ENCODE data around the gene ST6GALNAC6. TPM values are rescaled to one million over a fixed set of nuclear protein-coding genes. Genes with fewer than 3 reads are reported as not detected.

The ST6GALNAC6 gene
- total and polyA plus RNA-seq, 2 donors (not counting 1 experiment from before 2014, with no cell fraction given), result 68.0 to 126 TPM

GRCh38 chr9:127873223-127873691, 26.1 kb downstream of the ST6GALNAC6 start:
- Histone ChIP-seq H3K4me3 (ENCODE audit: control extremely low read depth in 1 of 5, extremely low read depth in 1 of 5, insufficient read depth in 1 of 5, low read depth in 2 of 5, low read length in 4 of 5) (no peak overlapping the region), H3K9ac (ENCODE audit: low read length) (no peak overlapping the region), H3K27ac (ENCODE audit: low read length in 2 of 2) (no peak overlapping the region), H3K36me3 (replicated peaks in 1 of 2; ENCODE audit: control extremely low read depth in 1 of 2, control insufficient read depth in 1 of 2, extremely low read depth in 1 of 2, insufficient read depth in 2 of 2, low read length in 1 of 2) (no peaks in the 10 kb centered on the region), H3K4me1 (ENCODE audit: control insufficient read depth in 2 of 2, insufficient read depth in 2 of 2, low read length in 2 of 2) (peaks cover 14 to 20% of the 10 kb centered on the region in 2 donors), H2AFZ (ENCODE audit: insufficient read depth, low read depth, low read length, poor library complexity, severe bottlenecking) (no peak overlapping the region), H3K79me2 (ENCODE audit: control insufficient read depth, insufficient read depth, low read length) (peaks cover 4% of the 10 kb centered on the region), H4K20me1 (ENCODE audit: control insufficient read depth, insufficient read depth, low read length, poor library complexity, severe bottlenecking) (no peaks in the 10 kb centered on the region), H3K9me3 (ENCODE audit: control extremely low read depth in 1 of 3, control insufficient read depth in 2 of 3, insufficient read depth in 1 of 3, low read length in 2 of 3) (no peaks in the 10 kb centered on the region), H3K27me3 (replicated peaks in 1 of 4; ENCODE audit: control extremely low read depth in 1 of 4, control insufficient read depth in 3 of 4, insufficient read depth in 4 of 4, low read length in 3 of 4) (peaks cover 0 to 12% (median 3%) of the 10 kb centered on the region in 4 experiments), H3K4me2 (replicated peaks; ENCODE audit: low read depth, low read length, poor library complexity, severe bottlenecking) (no peak overlapping the region)
- DNase-seq (no peak), ATAC-seq (ENCODE audit: low read depth) (no peak)
- Mint-ChIP-seq H3K9me3 (ENCODE audit: insufficient read depth) (no peaks in the 10 kb centered on the region), H3K4me1 (peaks cover 12% of the 10 kb centered on the region), H3K4me3 (no peak overlapping the region), H3K27ac (no peak overlapping the region), H3K27me3 (no peaks in the 10 kb centered on the region)
- TF ChIP-seq CTCF (IDR thresholded peaks at IDR 0.05), result no peak
- no peak for TF ChIP-seq EZH2 (IDR thresholded peaks at IDR 0.05; ENCODE audit: borderline replicate concordance, insufficient read depth, low read depth, low read length, poor library complexity, severe bottlenecking)
- POLR2A ChIA-PET, result no interaction called here
- CTCF ChIA-PET, result interaction anchor here (0.6 to 13.7 kb wide), 4 partner anchors 10 to 385 kb away, joined by 3 to 237 read pairs (median 56); partner anchors contain the start of genes ST6GALNAC4 and TOR2A
- intact Hi-C loops (cut with micrococcal nuclease), result no loop called here
- WGBS (ENCODE audit: insufficient coverage), result 87% methylated on average over 18 of the region's 19 CpGs

GRCh38 chr9:127872369-127873222, 26.8 kb downstream of the ST6GALNAC6 start:
- Histone ChIP-seq H3K79me2 (ENCODE audit: control insufficient read depth, insufficient read depth, low read length) (peaks cover 4% of the 10 kb centered on the region), H4K20me1 (ENCODE audit: control insufficient read depth, insufficient read depth, low read length, poor library complexity, severe bottlenecking) (no peaks in the 10 kb centered on the region), H2AFZ (ENCODE audit: insufficient read depth, low read depth, low read length, poor library complexity, severe bottlenecking) (no peak overlapping the region), H3K27ac (ENCODE audit: low read length in 2 of 2) (no peak overlapping the region), H3K9me3 (ENCODE audit: control extremely low read depth in 1 of 3, control insufficient read depth in 2 of 3, insufficient read depth in 1 of 3, low read length in 2 of 3) (no peaks in the 10 kb centered on the region), H3K4me1 (ENCODE audit: control insufficient read depth in 2 of 2, insufficient read depth in 2 of 2, low read length in 2 of 2) (peaks cover 9 to 14% of the 10 kb centered on the region in 2 donors), H3K36me3 (replicated peaks in 1 of 2; ENCODE audit: control extremely low read depth in 1 of 2, control insufficient read depth in 1 of 2, extremely low read depth in 1 of 2, insufficient read depth in 2 of 2, low read length in 1 of 2) (no peaks in the 10 kb centered on the region), H3K9ac (ENCODE audit: low read length) (no peak overlapping the region), H3K27me3 (replicated peaks in 1 of 4; ENCODE audit: control extremely low read depth in 1 of 4, control insufficient read depth in 3 of 4, insufficient read depth in 4 of 4, low read length in 3 of 4) (peaks cover 0 to 12% (median 3%) of the 10 kb centered on the region in 4 experiments), H3K4me2 (replicated peaks; ENCODE audit: low read depth, low read length, poor library complexity, severe bottlenecking) (no peak overlapping the region), H3K4me3 (ENCODE audit: control extremely low read depth in 1 of 5, extremely low read depth in 1 of 5, insufficient read depth in 1 of 5, low read depth in 2 of 5, low read length in 4 of 5) (no peak overlapping the region)
- Mint-ChIP-seq H3K27me3 (no peaks in the 10 kb centered on the region), H3K4me3 (no peak overlapping the region), H3K27ac (no peak overlapping the region), H3K4me1 (peaks cover 7% of the 10 kb centered on the region), H3K9me3 (ENCODE audit: insufficient read depth) (no peaks in the 10 kb centered on the region)
- ChIA-PET CTCF (interaction anchor here (0.6 to 13.7 kb wide), 5 partner anchors 9 to 384 kb away, joined by 3 to 237 read pairs (median 4); partner anchors contain the start of genes ST6GALNAC4 and TOR2A), POLR2A (interaction anchor here (0.7 kb wide), 1 partner anchor 44 kb away, joined by 3 read pairs; the partner anchor contains the start of gene ST6GALNAC4)
- ATAC-seq (ENCODE audit: low read depth), result no peak
- no peak for DNase-seq
- intact Hi-C loops (cut with micrococcal nuclease), result no loop called here
- TF ChIP-seq CTCF (IDR thresholded peaks at IDR 0.05), result no peak
- TF ChIP-seq EZH2 (IDR thresholded peaks at IDR 0.05; ENCODE audit: borderline replicate concordance, insufficient read depth, low read depth, low read length, poor library complexity, severe bottlenecking), result no peak
- WGBS (ENCODE audit: insufficient coverage), result 96% methylated on average over 18 of the region's 20 CpGs

Data from B cell (primary cell).